Chondrocyte (in vitro differentiated cells): Measurements from ENCODE around the gene VASP. TPM values are rescaled to one million over a fixed set of nuclear protein-coding genes. Genes with fewer than 3 reads are reported as not detected.

Source experiments
- DNase-seq: peaks from one replicate; pipeline ENCODE4 v3.0.0; 2021; ENCODE audit warnings: mixed read lengths, low spot score
- H3K27ac Mint-ChIP-seq: one replicate; pipeline ENCODE4 v1.8.0; 2021; ENCODE audit warnings: mild to moderate bottlenecking, moderate library complexity, mixed read lengths; ENCODE audit not compliant: unreplicated experiment
- H3K27me3 Mint-ChIP-seq: 2 replicates; pipeline ENCODE4 v1.8.0; 2021; ENCODE audit warnings: low read depth, mixed read lengths
- H3K36me3 Mint-ChIP-seq: 2 replicates; pipeline ENCODE4 v1.8.0; 2021; ENCODE audit warnings: low read depth, mixed read lengths
- H3K4me1 Mint-ChIP-seq: 2 replicates; pipeline ENCODE4 v1.8.0; 2021; ENCODE audit warnings: low read depth, mild to moderate bottlenecking, mixed read lengths
- H3K4me3 Mint-ChIP-seq: one replicate; pipeline ENCODE4 v1.8.0; 2021; ENCODE audit warnings: mild to moderate bottlenecking, moderate library complexity, mixed read lengths; ENCODE audit not compliant: unreplicated experiment
- H3K9me3 Mint-ChIP-seq: 2 replicates; pipeline ENCODE4 v1.8.0; 2021; ENCODE audit warnings: low read depth, mixed read lengths
- CTCF ChIP-seq: fragments of 200-600 bp; sonication (generic); IDR thresholded peaks from 2 replicates; pipeline ENCODE4 v1.5.0; 2021; ENCODE audit warnings: antibody characterized with exemption, mild to moderate bottlenecking, moderate library complexity
- total RNA-seq: library from RNA; stranded (reverse); gene quantifications from 3 replicates; pipeline ENCODE4 v1.2.1, GENCODE V29; 2021

The VASP gene
- total RNA-seq, 1 donor from 2014 or later: 142 TPM

GRCh38 chr19:45564131-45564780, 57.0 kb downstream of the VASP start:
- H3K4me3 Mint-ChIP-seq: no peak overlapping the region
- H3K36me3 Mint-ChIP-seq: no peaks in the 10 kb centered on the region
- no peaks in the 10 kb centered on the region for H3K9me3 Mint-ChIP-seq
- no peak overlapping the region for H3K27ac Mint-ChIP-seq
- peaks cover 12% of the 10 kb centered on the region for H3K4me1 Mint-ChIP-seq
- TF ChIP-seq CTCF: no peak
- no peak for DNase-seq
- no peaks in the 10 kb centered on the region for H3K27me3 Mint-ChIP-seq

- Mint-ChIP-seq H3K4me3 (no peak overlapping the region), H3K36me3 (no peaks in the 10 kb centered on the region), H3K27me3 (no peaks in the 10 kb centered on the region), H3K27ac (no peak overlapping the region), H3K4me1 (peaks cover 11% of the 10 kb centered on the region), H3K9me3 (no peaks in the 10 kb centered on the region)
- no peak for DNase-seq
- TF ChIP-seq CTCF: no peak
Measured at GRCh38 chr19:45567609-45568008, 60.3 kb downstream of the VASP start.

GRCh38 chr19:45568732-45569131, 61.5 kb downstream of the VASP start:
- Mint-ChIP-seq H3K4me3 (no peak overlapping the region), H3K36me3 (no peaks in the 10 kb centered on the region), H3K4me1 (peaks cover 7% of the 10 kb centered on the region), H3K27ac (peak overlapping the region; percentile 71), H3K27me3 (no peaks in the 10 kb centered on the region), H3K9me3 (no peaks in the 10 kb centered on the region)
- TF ChIP-seq CTCF: no peak
- no peak for DNase-seq

GRCh38 chr19:45569619-45570421, 62.5 kb downstream of the VASP start:
- Mint-ChIP-seq H3K4me1 (peaks cover 7% of the 10 kb centered on the region), H3K36me3 (no peaks in the 10 kb centered on the region), H3K4me3 (no peak overlapping the region), H3K9me3 (no peaks in the 10 kb centered on the region), H3K27me3 (no peaks in the 10 kb centered on the region), H3K27ac (no peak overlapping the region)
- DNase-seq: no peak
- TF ChIP-seq CTCF: peak; percentile 81

- peaks cover 11% of the 10 kb centered on the region for H3K4me1 Mint-ChIP-seq
- H3K36me3 Mint-ChIP-seq: no peaks in the 10 kb centered on the region
- no peak for TF ChIP-seq CTCF
- H3K9me3 Mint-ChIP-seq: no peaks in the 10 kb centered on the region
- no peak overlapping the region for H3K4me3 Mint-ChIP-seq
- no peak overlapping the region for H3K27ac Mint-ChIP-seq
- no peak for DNase-seq
- no peaks in the 10 kb centered on the region for H3K27me3 Mint-ChIP-seq
Measured at GRCh38 chr19:45571457-45572220, 64.4 kb downstream of the VASP start.
